Measurements from ENCODE around the gene KLHL41. TPM values are rescaled to one million over a fixed set of nuclear protein-coding genes. Genes with fewer than 3 reads are reported as not detected.
"Not testable (repeated sequence)": the region's sequence is repeated elsewhere in the genome, so short reads cannot be mapped to it uniquely, and the experiment has no call there.

KLHL41 gene
- total and polyA plus RNA-seq, 3 donors from 2014 or later, result 1.7 to 11.7 (median 4.3) TPM

- no peaks in the 10 kb centered on the region for H3K4me1 ChIP-seq
- H3K36me3 ChIP-seq (ENCODE audit: low read depth, missing control alignments), result no peaks in the 10 kb centered on the region
- H3K27ac ChIP-seq, result no peak overlapping the region
- intact Hi-C loops (cut with DNase I; ENCODE audit: low total_unique reads), result no loop called here
- 63 to 76% methylated on average over 1 of the region's 1 CpG for WGBS, 2 donors
- no peaks in the 10 kb centered on the region for H3K9me3 ChIP-seq
- TF ChIP-seq CTCF (IDR thresholded peaks at IDR 0.05), result no peak
- no peak for TF ChIP-seq POLR2A (IDR thresholded peaks at IDR 0.05)
- H3K4me3 ChIP-seq, result no peak overlapping the region
- H3K27me3 ChIP-seq, result no peaks in the 10 kb centered on the region
- DNase-seq, result no peak
Observed at GRCh38 chr2:169572189-169572588, 62.7 kb downstream of the KLHL41 start.

- TF ChIP-seq POLR2A (IDR thresholded peaks at IDR 0.05) (no peak), CTCF (IDR thresholded peaks at IDR 0.05) (no peak)
- H3K36me3 ChIP-seq (ENCODE audit: low read depth, missing control alignments), result no peaks in the 10 kb centered on the region
- no peak for DNase-seq
- H3K4me1 ChIP-seq, result no peaks in the 10 kb centered on the region
- intact Hi-C loops (cut with DNase I; ENCODE audit: low total_unique reads), result no loop called here
- H3K4me3 ChIP-seq, result peak overlapping the region in 1 of 2 donors; percentile 66
- no peaks in the 10 kb centered on the region for H3K9me3 ChIP-seq
- peak overlapping the region in 1 of 2 donors; percentile 23 for H3K27ac ChIP-seq
- 25 to 27% methylated on average over 2 of the region's 2 CpGs for WGBS, 2 donors
- H3K27me3 ChIP-seq, result no peaks in the 10 kb centered on the region
Observed at GRCh38 chr2:169572821-169573159, 63.3 kb downstream of the KLHL41 start.

GRCh38 chr2:169573160-169573973 lies 63.9 kb downstream of the KLHL41 start, which contains the start of gene FASTKD1:
FASTKD1 (minus strand) TSS chr2:169573865; CDS start chr2:169572029, 1,836 bp downstream.
- no peaks in the 10 kb centered on the region for H3K27me3 ChIP-seq
- peak; percentile 95 for DNase-seq
- no peaks in the 10 kb centered on the region for H3K4me1 ChIP-seq
- no peaks in the 10 kb centered on the region for H3K9me3 ChIP-seq
- H3K4me3 ChIP-seq, result peak within 1 kb of the TSS; percentile 62 to 66
- no peaks in the 10 kb centered on the region for H3K36me3 ChIP-seq (ENCODE audit: low read depth, missing control alignments)
- 1% methylated on average over 33 of the region's 33 CpGs for WGBS, 2 donors
- H3K27ac ChIP-seq, result peak within 1 kb of the TSS in 1 of 2 donors; percentile 23
- no peak for TF ChIP-seq POLR2A (IDR thresholded peaks at IDR 0.05)
- TF ChIP-seq CTCF (IDR thresholded peaks at IDR 0.05), result no peak
- intact Hi-C loops (cut with DNase I; ENCODE audit: low total_unique reads), result no loop called here

GRCh38 chr2:169573974-169574299 lies 64.4 kb downstream of the KLHL41 start:
- 18 to 29% methylated on average over 6 of the region's 6 CpGs for WGBS, 2 donors
- H3K36me3 ChIP-seq (ENCODE audit: low read depth, missing control alignments), result no peaks in the 10 kb centered on the region
- H3K4me1 ChIP-seq, result no peaks in the 10 kb centered on the region
- no peaks in the 10 kb centered on the region for H3K27me3 ChIP-seq
- H3K4me3 ChIP-seq, result peak overlapping the region in 1 of 2 donors; percentile 62
- no peaks in the 10 kb centered on the region for H3K9me3 ChIP-seq
- intact Hi-C loops (cut with DNase I; ENCODE audit: low total_unique reads), result no loop called here
- H3K27ac ChIP-seq, result no peak overlapping the region
- no peak for TF ChIP-seq CTCF (IDR thresholded peaks at IDR 0.05)
- no peak for TF ChIP-seq POLR2A (IDR thresholded peaks at IDR 0.05)
- no peak for DNase-seq

GRCh38 chr2:169574539-169574938 lies 65.0 kb downstream of the KLHL41 start:
- 45 to 71% methylated on average over 5 of the region's 5 CpGs for WGBS, 2 donors
- H3K4me3 ChIP-seq; H3K36me3 ChIP-seq (ENCODE audit: low read depth, missing control alignments); intact Hi-C loops (cut with DNase I; ENCODE audit: low total_unique reads); H3K27me3 ChIP-seq; H3K4me1 ChIP-seq; DNase-seq; H3K9me3 ChIP-seq; H3K27ac ChIP-seq: not testable (repeated sequence)

GRCh38 chr2:169575264-169575663 lies 65.8 kb downstream of the KLHL41 start:
- DNase-seq; H3K9me3 ChIP-seq; intact Hi-C loops (cut with DNase I; ENCODE audit: low total_unique reads); H3K27ac ChIP-seq; H3K4me1 ChIP-seq; H3K36me3 ChIP-seq (ENCODE audit: low read depth, missing control alignments); H3K27me3 ChIP-seq: not testable (repeated sequence)
- H3K4me3 ChIP-seq, result peak overlapping the region in 1 of 2 donors; percentile 15
- no CpG with 5 or more reads among the region's 36 CpGs for WGBS, 2 donors
